K562 (cell line): ENCODE data around the gene FSHR. TPM values are rescaled to one million over a fixed set of nuclear protein-coding genes. Genes with fewer than 3 reads are reported as not detected.

Experiments used
- ATAC-seq: fragments of 200-7000 bp; cut with Tn5 transposase; 3 replicates; pipeline ENCODE4 v1.9.1; 2020; ENCODE audit warnings: moderate library complexity
- BruUV-seq: library from RNA; stranded (reverse); fragments of 400-500 nt; replicated peaks from 2 replicates; lab custom pipeline; 2021; lab: Mats Ljungman, UMichigan
- CTCF ChIA-PET: fragments of 300-600 bp; formaldehyde crosslinking; extraction: SDS; loops from one replicate; lab custom pipeline; 2021; ENCODE audit warnings: low intra/inter-chr PET ratio; lab: Yijun Ruan, JAX
- POLR2A ChIA-PET: fragments of 300-600, 350-650 bp; sonication (Branson Sonifier 250); formaldehyde crosslinking; extraction: SDS; loops from one replicate; lab custom pipeline; 2021; ENCODE audit warnings: antibody characterized with exemption, inconsistent platforms; lab: Yijun Ruan, JAX
- DNase-seq, 4 experiments: peaks; one replicate each; pipeline versions ENCODE4 v3.0.0 to v3.0.0-alpha.2; 2011 to 2018; ENCODE audit warnings: low spot score in 3 of 4, mixed read lengths in 3 of 4; ENCODE audit errors: extremely low read depth in 1 of 4
- FAIRE-seq: peaks from 2 replicates; lab custom pipeline; 2011; peaks lifted over from hg19 to GRCh38; lab: Jason Lieb, UNC
- H2AFZ ChIP-seq: 2 replicates; pipeline ENCODE4 v1.6.0; 2011; ENCODE audit warnings: low read depth, low read length, control low read depth, inconsistent platforms
- H3K27ac ChIP-seq: fragments of 200-600 bp; 3 replicates; pipeline ENCODE4 v1.8.0; 2011; ENCODE audit warnings: low read depth, mild to moderate bottlenecking, control low read depth, inconsistent platforms, low read length, moderate library complexity, mixed read lengths; ENCODE audit errors: extremely low read depth
- H3K27me3 ChIP-seq, 2 experiments: fragments of 300-600 bp in 1 of 2; 2 replicates in 1 of 2; 3 replicates in 1 of 2; pipeline versions ENCODE4 v1.6.0 to v1.8.0; 2011; ENCODE audit warnings: inconsistent platforms in 2 of 2, low read length in 2 of 2, mild to moderate bottlenecking in 1 of 2, mixed read lengths in 1 of 2, moderate library complexity in 1 of 2; ENCODE audit not compliant: control insufficient read depth in 2 of 2, insufficient read depth in 2 of 2
- H3K36me3 ChIP-seq: fragments of 300-600 bp; 3 replicates; pipeline ENCODE4 v1.8.0; 2011; ENCODE audit warnings: mild to moderate bottlenecking, low read length, inconsistent platforms; ENCODE audit not compliant: control insufficient read depth, insufficient read depth
- H3K4me1 ChIP-seq, 2 experiments: fragments of 200-600 bp in 1 of 2; replicated peaks in 1 of 2; 2 replicates in 1 of 2; 3 replicates in 1 of 2; pipeline versions ENCODE4 v1.5.1 to v1.8.0; 2011; ENCODE audit warnings: inconsistent platforms in 2 of 2, low read length in 2 of 2, mild to moderate bottlenecking in 1 of 2, mixed read lengths in 1 of 2, moderate library complexity in 1 of 2; ENCODE audit not compliant: control insufficient read depth in 2 of 2, insufficient read depth in 2 of 2
- H3K4me2 ChIP-seq: 2 replicates; pipeline ENCODE4 v1.6.1; 2011; ENCODE audit warnings: low read length, control low read depth, inconsistent platforms, mixed read lengths; ENCODE audit not compliant: insufficient read depth
- H3K4me3 ChIP-seq: fragments of 200-600 bp; sonication (generic), shearing (Covaris generic); 2 replicates; pipeline ENCODE4 v1.5.1; 2016; ENCODE audit warnings: control low read depth, inconsistent platforms
- H3K79me2 ChIP-seq: fragments of 200-600 bp; 3 replicates; pipeline ENCODE4 v1.8.0; 2011; ENCODE audit warnings: low read length, inconsistent platforms; ENCODE audit not compliant: control insufficient read depth, insufficient read depth
- H3K9ac ChIP-seq, 2 experiments: 2 replicates each; pipeline versions ENCODE4 v1.6.0 to v1.6.1; 2011; ENCODE audit warnings: low read depth in 2 of 2, low read length in 2 of 2, control low read depth in 1 of 2, inconsistent platforms in 1 of 2, mild to moderate bottlenecking in 1 of 2, mixed read lengths in 1 of 2; ENCODE audit not compliant: insufficient read depth in 1 of 2
- H3K9me1 ChIP-seq: one replicate; pipeline ENCODE4 v1.6.0; 2011; ENCODE audit warnings: inconsistent platforms, mild to moderate bottlenecking, low read length, moderate library complexity; ENCODE audit not compliant: control insufficient read depth, insufficient read depth
- H3K9me3 ChIP-seq: replicated peaks from 2 replicates; pipeline ENCODE4 v1.5.1; 2011; ENCODE audit warnings: low read depth, low read length, inconsistent platforms; ENCODE audit not compliant: control insufficient read depth, insufficient read depth
- H4K20me1 ChIP-seq: replicated peaks from 2 replicates; pipeline ENCODE4 v1.6.1; 2011; ENCODE audit warnings: low read length, inconsistent platforms, mixed read lengths; ENCODE audit not compliant: control insufficient read depth, insufficient read depth
- DACH1 ChIP-seq: fragments of 450-650 bp; IDR thresholded peaks from 2 replicates; pipeline ENCODE4 v1.6.1; 2018; ENCODE audit not compliant: partially characterized antibody
- EGR1 ChIP-seq: fragments of 450-650 bp; conservative IDR thresholded peaks from 2 replicates; pipeline ENCODE4 v1.6.1; 2017; ENCODE audit warnings: mild to moderate bottlenecking
- IRF1 ChIP-seq: sonication (generic); formaldehyde crosslinking; IDR thresholded peaks from 2 replicates; pipeline ENCODE4 v1.8.0; 2022; ENCODE audit warnings: missing genetic modification reagents, mild to moderate bottlenecking, borderline replicate concordance
- NR2F6 ChIP-seq: fragments of 450-650 bp; formaldehyde crosslinking; IDR thresholded peaks from 2 replicates; pipeline ENCODE4 v1.4.0; 2020; ENCODE audit warnings: mild to moderate bottlenecking
- POLR2B ChIP-seq: fragments of 450-650 bp; IDR thresholded peaks from 2 replicates; pipeline ENCODE4 v1.6.1; 2018; ENCODE audit warnings: low read depth; ENCODE audit not compliant: partially characterized antibody
- SNAPC5 ChIP-seq: fragments of 250-450 bp; sonication (Bioruptor Pico); IDR thresholded peaks from 2 replicates; pipeline ENCODE4 v1.8.0; 2021; ENCODE audit warnings: moderate library complexity, mild to moderate bottlenecking, inconsistent platforms
- STAT5B ChIP-seq: fragments of 250-450 bp; sonication (Bioruptor Pico); IDR thresholded peaks from 2 replicates; pipeline ENCODE4 v1.8.0; 2021; ENCODE audit warnings: mild to moderate bottlenecking, inconsistent platforms
- STAT6 ChIP-seq: sonication (generic); formaldehyde crosslinking; IDR thresholded peaks from 2 replicates; pipeline ENCODE4 v1.8.1; 2023; ENCODE audit warnings: mild to moderate bottlenecking, missing genetic modification reagents
- TEAD1 ChIP-seq, 2 experiments: fragments of 450-650 bp in 1 of 2; sonication (generic) in 1 of 2; formaldehyde crosslinking; IDR thresholded peaks; 2 replicates each; pipeline versions ENCODE4 v1.4.0 to v1.8.0; 2020 to 2022; ENCODE audit warnings: mild to moderate bottlenecking in 2 of 2, missing genetic modification reagents in 1 of 2
- ZBTB33 ChIP-seq: sonication (generic); formaldehyde crosslinking; IDR thresholded peaks from 2 replicates; pipeline ENCODE4 v1.8.1; 2023; ENCODE audit warnings: mild to moderate bottlenecking, missing genetic modification reagents
- ZC3H4 ChIP-seq: sonication (generic); formaldehyde crosslinking; IDR thresholded peaks from 2 replicates; pipeline ENCODE4 v1.9.0; 2021; ENCODE audit warnings: missing genetic modification reagents, borderline replicate concordance
- ZNF445 ChIP-seq: fragments of 250-450 bp; sonication (Bioruptor Pico); IDR thresholded peaks from 2 replicates; pipeline ENCODE4 v1.4.0; 2020; ENCODE audit warnings: low read depth, mild to moderate bottlenecking, moderate library complexity
- ZNF780A ChIP-seq: fragments of 250-450 bp; sonication (Bioruptor Pico); IDR thresholded peaks from 2 replicates; pipeline ENCODE4 v1.5.0; 2021; ENCODE audit warnings: mild to moderate bottlenecking
- WGBS: fragments of 100-300 bp; shearing (Covaris generic); methylation state at CpG from one replicate; pipeline ENCODE4 v1.1.6; 2016; ENCODE audit warnings: low coverage, mixed read lengths; ENCODE audit not compliant: insufficient coverage; ENCODE audit errors: missing lambda C conversion rate; 5-methylcytosine and 5-hydroxymethylcytosine counted together
- in situ Hi-C: fragments of 300-500 bp; cut with MboI; formaldehyde crosslinking; loops from 4 replicates; pipeline ENCODE4 v1.15.0; 2018; ENCODE audit warnings: inconsistent platforms, mixed read lengths
- intact Hi-C: fragments of 100-400 bp; cut with micrococcal nuclease; formaldehyde crosslinking; loops from 2 replicates; pipeline ENCODE4 v1.14.2; 2022
- polyA plus RNA-seq, 8 experiments: library from polyadenylated mRNA; depleted of rRNA in 4 of 8; stranded (reverse) in 5 of 8; unstranded in 3 of 8; fragments of >200 nt; fragmentation: Nextera tagmentation in 2 of 8; fragmentation: Illumina TruSeq in 1 of 8; extraction: Ambion mirVana in 2 of 8; extraction: Trizol in 1 of 8; gene quantifications; 2 replicates each; pipeline versions ENCODE4 v1.2.1 to v1.2.3, GENCODE V29; 2011 to 2014; ENCODE audit warnings: inconsistent platforms in 1 of 8, missing spikeins in 1 of 8
- total RNA-seq, 7 experiments: library from RNA; depleted of rRNA in 6 of 7; stranded (reverse); fragments of >200 nt in 6 of 7; fragmentation: Illumina TruSeq in 2 of 7; extraction: Trizol in 2 of 7; gene quantifications; 2 replicates each; pipeline versions ENCODE4 v1.2.1 to v1.2.3, GENCODE V29; 2011 to 2021; ENCODE audit warnings: low replicate concordance in 1 of 7

FSHR gene
- total and polyA plus RNA-seq, 9 of the 15 experiments (the other 6 are each of a cell fraction or from before 2014, with no cell fraction given), result not detected

- H3K9me3 ChIP-seq, result no peaks in the 10 kb centered on the region
- no peak overlapping the region for H2AFZ ChIP-seq
- no peaks in the 10 kb centered on the region for H3K79me2 ChIP-seq
- no peak overlapping the region for H3K4me3 ChIP-seq
- ATAC-seq, result no peak
- H3K27me3 ChIP-seq, result no peaks in the 10 kb centered on the region
- no peak overlapping the region for H3K4me2 ChIP-seq
- CTCF ChIA-PET, result no interaction called here
- no peaks in the 10 kb centered on the region for H3K36me3 ChIP-seq
- WGBS, result 0% methylated on average over 1 of the region's 1 CpG
- H3K9ac ChIP-seq, result no peak overlapping the region
- H3K4me1 ChIP-seq, result no peaks in the 10 kb centered on the region
- FAIRE-seq, result no peak
- H3K27ac ChIP-seq, result no peak overlapping the region
- DNase-seq, result no peak
- in situ Hi-C loops, result no loop called here
- POLR2A ChIA-PET, result interaction anchor here (0.6 kb wide), 1 partner anchor 11 kb away, joined by 3 read pairs; no protein-coding TSS in a partner anchor
- no peaks in the 10 kb centered on the region for H3K9me1 ChIP-seq
- no TSS peak for BruUV-seq
- H4K20me1 ChIP-seq, result no peaks in the 10 kb centered on the region
- intact Hi-C loops, result no loop called here
- TF ChIP-seq NR2F6 (CRISPR knock-in tag), result no peak
- no peak for TF ChIP-seq TEAD1 (CRISPR knock-in tag; IDR thresholded peaks at IDR 0.05)
- TF ChIP-seq ZC3H4, result no peak
- TF ChIP-seq ZBTB33 (CRISPR knock-in tag), result no peak
- TF ChIP-seq POLR2B, result no peak
- TF ChIP-seq ZNF780A, result no peak
- TF ChIP-seq STAT6 (CRISPR knock-in tag), result no peak
- TF ChIP-seq STAT5B (CRISPR knock-in tag), result no peak
- TF ChIP-seq ZNF445 (CRISPR knock-in tag), result no peak
- TF ChIP-seq IRF1 (CRISPR knock-in tag), result no peak
- TF ChIP-seq DACH1, result no peak
- no peak for TF ChIP-seq SNAPC5 (CRISPR knock-in tag)
- TF ChIP-seq EGR1, result no peak
Measured at GRCh38 chr2:49049161-49049560, 105.2 kb downstream of the FSHR start.
